GM11168 (cell line): Measurements from ENCODE around the gene CIAO2A.

ENCODE experiments used
- in situ Hi-C: fragments of 300-500 bp; cut with MboI; formaldehyde crosslinking; loops from one replicate; pipeline ENCODE4 v1.12.0; 2022; ENCODE audit warnings: low sequenced_read_pairs; ENCODE audit not compliant: unreplicated experiment

Gene CIAO2A

DNA sequence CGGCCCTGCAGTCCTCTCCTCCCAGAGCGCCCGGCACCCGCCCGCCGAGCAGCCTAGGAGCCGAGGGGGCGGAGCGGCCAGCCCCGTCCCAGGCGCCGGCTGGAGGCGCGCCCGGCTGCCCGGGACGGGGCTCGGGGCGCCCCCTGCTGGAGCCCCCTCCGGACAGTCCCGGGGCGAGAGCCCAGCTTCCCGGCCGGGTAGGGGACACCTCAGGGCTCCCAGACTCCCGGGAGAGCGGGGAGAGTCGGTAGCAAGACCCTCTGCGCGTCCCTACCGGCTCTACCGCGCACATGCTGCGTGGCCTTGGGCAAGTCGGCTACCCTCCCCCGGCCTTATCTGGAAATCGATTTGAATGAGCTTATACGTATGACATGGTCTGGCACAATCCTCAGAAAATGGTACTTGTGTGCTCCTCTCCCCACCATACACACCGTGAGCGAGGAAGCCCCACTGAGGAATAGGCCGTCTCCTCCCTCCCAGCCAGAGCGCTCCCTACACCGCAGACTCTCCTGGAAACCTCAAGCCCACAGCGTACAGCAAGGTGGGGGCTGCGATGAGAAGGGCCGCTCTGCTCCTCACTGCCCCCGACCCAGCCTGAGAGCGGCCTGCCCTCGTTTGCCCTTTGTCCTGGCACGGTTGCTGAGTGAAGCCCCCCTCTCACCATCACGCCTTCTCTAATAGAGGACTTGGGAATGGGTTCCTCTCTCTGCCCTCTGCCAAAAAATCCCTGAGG, 47.1 kb downstream of the CIAO2A start, which contains the start of gene DAPK2:
TSS of gene DAPK2 (minus strand) at position 65 of the 733 bp plus-strand sequence. CDS start 6,224 bp downstream, outside the sequence.
- in situ Hi-C loops = no loop called here

- in situ Hi-C loops = no loop called here
These were observed 47.7 kb downstream of the CIAO2A start for GRCh38 chr15:64045774-64046420.

DNA sequence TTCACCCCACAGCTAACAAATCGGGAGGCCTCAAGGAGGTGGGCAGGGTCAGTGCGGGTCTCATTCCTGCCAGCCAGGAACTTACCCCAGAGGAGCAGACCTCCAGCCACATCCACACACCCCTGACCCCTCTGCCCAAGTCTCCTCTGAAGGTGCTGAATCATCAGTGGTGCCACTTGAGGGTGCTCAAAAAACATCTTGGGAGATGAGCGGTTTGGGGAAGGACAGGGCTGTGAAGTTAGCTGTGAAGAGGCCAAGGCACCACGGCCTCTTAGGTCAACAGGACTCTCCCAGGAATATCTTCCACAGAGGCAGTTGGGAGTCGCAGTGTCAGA, 48.6 kb downstream of the CIAO2A start:
- in situ Hi-C loops = no loop called here

GRCh38 chr15:64044300-64045100, 49.1 kb downstream of the CIAO2A start:
- in situ Hi-C loops = no loop called here

- in situ Hi-C loops = no loop called here
These were observed 54.6 kb downstream of the CIAO2A start for GRCh38 chr15:64038878-64039610.

- in situ Hi-C loops = no loop called here
These were observed 55.7 kb downstream of the CIAO2A start for GRCh38 chr15:64037966-64038365.

DNA sequence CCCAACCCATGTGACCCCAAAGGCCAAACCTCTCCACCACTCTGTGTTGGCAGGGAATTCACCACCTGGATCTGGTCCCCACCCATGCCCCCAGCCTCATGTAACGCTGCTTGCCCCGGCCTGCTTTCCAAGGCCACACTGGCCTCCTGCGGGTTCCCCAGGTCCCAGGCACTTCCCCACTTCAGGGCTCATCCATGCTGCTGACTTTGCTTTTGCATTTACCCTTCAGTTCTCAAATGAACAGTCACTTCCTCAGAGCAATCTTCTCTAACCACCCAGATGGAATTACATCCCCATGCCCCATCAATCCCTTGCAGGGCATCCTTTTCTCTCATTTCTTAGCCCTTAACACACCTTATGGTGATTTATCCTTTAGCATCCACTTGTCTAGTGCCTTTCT, 56.5 kb downstream of the CIAO2A start:
- in situ Hi-C loops = no loop called here

DNA sequence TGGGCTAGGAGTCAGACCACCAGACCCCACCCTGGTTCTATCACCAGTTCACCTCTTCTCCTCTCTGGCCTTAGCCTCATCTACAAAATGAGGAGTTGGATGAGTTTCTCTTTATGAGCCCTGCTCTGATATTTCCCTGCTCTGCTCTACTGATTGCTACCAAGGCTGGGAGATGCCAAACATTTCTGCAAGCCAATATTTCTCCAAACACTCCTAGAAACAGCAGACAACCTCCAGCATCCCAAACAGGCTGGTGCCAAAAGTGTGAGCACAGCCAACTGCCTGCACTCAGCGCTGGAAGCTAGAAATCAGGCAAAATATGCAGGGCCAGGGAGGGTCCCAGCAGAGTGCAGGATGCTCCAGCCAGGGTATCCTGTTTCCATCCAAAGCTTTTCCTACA, 58.1 kb downstream of the CIAO2A start:
- in situ Hi-C loops = no loop called here

- in situ Hi-C loops = no loop called here
These were observed 59.1 kb downstream of the CIAO2A start for GRCh38 chr15:64034519-64034918.

- in situ Hi-C loops = no loop called here
These were observed 61.3 kb downstream of the CIAO2A start for GRCh38 chr15:64032329-64032728.

DNA sequence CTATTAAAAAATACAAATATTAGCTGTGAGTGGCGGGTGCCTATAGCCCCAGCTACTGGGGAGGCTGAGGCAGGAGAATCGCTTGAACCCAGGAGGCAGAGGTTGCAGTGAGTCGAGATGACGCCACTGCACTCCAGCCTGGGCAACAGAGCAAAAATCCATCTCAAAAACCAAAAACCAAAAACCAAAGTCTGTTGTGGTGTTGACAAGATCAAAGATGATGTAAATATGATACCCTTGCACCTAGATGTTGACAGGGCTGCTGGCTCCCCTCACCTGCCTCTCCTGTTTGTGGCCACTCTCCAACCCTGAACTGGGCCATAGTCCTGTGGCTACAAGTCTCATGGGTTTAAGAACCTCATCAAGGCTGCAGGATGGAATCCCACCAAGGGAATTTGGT, 63.5 kb downstream of the CIAO2A start:
- in situ Hi-C loops = no loop called here

DNA sequence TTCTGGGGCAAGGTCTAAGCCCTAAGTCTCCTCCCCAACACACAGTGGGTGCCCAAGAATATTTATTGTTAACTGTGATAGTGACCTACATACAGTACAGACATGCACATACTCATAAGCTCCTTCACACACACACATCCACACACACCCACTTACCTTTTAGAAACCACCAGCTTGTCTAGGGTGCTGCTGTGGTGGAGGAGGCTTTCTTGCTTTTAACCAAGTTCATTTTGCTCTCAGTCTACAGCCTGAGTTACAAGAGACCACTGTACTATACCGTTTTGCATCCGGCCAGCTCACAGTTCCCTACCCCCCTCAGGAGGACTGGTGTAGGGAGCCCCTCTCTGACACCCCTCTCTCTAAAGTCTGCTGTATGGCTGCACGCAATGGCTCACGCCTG, 64.0 kb downstream of the CIAO2A start:
- in situ Hi-C loops = no loop called here

DNA sequence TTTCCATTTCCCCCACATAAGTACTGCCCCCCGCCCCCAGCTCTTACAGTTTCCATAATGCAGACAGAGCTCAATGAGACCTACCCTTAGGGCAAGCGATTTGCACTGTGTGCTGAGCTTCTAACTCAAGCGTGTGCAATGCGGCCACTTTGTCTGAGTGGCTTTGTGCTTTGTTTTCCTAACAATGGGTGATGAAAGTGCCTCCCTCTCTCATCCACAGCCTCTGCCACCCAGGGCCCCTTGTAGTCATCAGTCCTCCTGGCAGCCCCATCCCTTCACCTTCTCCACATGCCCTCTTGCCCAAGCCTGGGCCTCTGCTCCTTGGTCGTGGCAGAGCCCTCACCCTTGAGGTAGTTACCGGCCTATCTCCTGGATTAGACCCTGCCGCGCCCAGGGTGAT, 64.5 kb downstream of the CIAO2A start:
- in situ Hi-C loops = no loop called here

DNA sequence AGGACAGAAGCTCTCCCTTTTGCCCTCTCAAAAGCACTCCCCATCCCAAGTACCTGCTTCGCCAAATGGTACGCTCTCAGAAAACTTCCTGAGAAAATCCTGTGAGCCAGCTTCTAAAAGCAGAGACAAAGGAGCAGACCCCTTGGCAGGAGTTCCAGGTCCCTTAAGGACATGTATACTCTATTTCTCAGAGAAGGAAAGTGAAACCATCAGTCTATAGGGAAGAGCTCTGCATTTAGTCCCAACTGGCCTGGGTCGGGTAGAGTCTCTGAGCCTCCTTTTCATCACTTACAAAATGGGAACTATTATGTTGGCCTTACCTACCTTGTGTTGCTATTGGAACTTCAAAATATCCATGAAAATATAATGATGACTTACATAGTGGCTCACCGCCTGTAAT, 67.0 kb downstream of the CIAO2A start:
- in situ Hi-C loops = no loop called here

GRCh38 chr15:64024172-64025050, 69.2 kb downstream of the CIAO2A start:
- in situ Hi-C loops = no loop called here

DNA sequence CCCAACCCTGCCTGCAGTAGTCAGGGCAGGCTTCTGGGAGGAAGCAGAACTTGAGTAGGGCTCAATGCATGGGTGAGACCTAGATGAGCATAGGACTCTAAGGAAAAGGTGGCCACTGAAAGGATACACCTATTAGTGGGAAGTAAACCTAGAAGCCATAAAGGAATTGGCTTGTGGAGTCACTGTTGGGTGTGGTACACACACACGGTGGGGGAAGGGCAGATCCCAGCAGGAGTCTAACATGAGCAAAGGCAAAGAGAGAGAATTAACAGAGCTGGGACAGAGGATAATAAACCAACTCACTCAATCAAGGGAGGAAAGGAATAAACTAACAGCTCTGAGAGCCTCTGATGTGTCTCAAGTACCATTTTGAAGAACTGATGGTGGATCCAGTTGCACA, 70.4 kb downstream of the CIAO2A start:
- in situ Hi-C loops = no loop called here

DNA sequence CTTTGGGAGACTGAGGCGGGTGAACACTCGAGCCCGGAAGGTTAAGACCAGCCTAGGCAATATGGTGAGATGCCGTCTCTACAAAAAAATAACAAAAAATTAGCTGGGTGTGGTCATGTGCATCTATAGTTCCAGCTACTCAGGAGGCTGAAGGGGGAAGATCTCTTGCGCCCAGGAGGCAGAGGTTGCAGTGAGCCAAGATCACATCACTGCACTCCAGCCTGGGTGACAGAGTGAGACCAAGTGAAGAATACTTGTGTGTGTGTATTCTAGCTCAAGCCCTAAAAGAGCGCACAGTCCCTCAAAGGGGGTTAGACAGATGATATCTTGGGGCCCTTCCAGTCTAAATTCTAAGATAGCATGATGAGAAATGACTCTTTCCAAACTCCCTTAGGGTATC, 71.1 kb downstream of the CIAO2A start:
- in situ Hi-C loops = no loop called here
